ENCODE data around the gene SYNE1.
A peak's percentile ranks its signal among the peaks of the same experiment; 100 is the strongest.

SYNE1 gene

DNA sequence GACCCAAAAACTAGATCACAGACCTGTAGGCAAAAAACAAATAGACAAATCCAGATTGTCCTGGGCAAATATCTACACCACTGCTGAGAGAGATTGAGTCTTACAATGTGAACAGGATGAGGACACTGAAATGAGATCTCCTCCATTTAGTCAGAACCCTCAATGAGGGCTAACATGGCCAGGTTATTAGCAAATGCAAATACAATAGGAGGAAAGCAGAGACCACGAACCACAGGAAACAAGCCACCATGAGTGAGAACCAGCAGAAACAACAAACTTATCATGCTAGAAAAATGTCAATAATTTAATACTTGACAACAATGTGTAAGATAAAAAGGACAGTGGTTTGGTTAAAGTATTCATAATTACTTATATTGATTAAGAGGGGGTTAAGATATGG, 162.8 kb downstream of the SYNE1 start:
- H3K4me3 ChIP-seq (replicated peaks in 1 of 2; ENCODE audit: low read depth in 2 of 2, low read length in 2 of 2): no peak overlapping the region
- TF ChIP-seq, protein P1, sequence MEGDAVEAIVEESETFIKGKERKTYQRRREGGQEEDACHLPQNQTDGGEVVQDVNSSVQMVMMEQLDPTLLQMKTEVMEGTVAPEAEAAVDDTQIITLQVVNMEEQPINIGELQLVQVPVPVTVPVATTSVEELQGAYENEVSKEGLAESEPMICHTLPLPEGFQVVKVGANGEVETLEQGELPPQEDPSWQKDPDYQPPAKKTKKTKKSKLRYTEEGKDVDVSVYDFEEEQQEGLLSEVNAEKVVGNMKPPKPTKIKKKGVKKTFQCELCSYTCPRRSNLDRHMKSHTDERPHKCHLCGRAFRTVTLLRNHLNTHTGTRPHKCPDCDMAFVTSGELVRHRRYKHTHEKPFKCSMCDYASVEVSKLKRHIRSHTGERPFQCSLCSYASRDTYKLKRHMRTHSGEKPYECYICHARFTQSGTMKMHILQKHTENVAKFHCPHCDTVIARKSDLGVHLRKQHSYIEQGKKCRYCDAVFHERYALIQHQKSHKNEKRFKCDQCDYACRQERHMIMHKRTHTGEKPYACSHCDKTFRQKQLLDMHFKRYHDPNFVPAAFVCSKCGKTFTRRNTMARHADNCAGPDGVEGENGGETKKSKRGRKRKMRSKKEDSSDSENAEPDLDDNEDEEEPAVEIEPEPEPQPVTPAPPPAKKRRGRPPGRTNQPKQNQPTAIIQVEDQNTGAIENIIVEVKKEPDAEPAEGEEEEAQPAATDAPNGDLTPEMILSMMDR (IDR thresholded peaks at IDR 0.05; ENCODE audit: low read depth, low read length): no peak
- peak in 1 of 2 donors; percentile 33 for DNase-seq (ENCODE audit: low read depth in 2 of 2)

DNA sequence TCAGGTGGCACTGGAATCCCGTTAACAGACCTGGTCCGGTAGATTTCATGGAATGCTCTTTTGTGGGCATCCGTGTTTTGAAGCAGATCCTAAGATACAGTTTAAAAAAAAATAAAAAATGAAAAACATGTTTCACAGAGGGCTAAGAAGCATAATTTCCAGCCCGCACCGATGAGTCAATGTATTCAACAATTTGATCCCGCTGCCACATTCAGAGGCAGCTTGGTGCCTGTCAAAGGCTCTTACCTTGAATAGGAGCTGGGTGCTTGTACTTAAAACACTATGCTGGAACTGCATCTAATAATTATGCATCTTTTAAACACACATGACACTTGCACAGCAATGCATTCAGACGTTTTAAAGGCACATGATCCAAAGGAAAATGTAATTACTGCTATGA, 164.8 kb downstream of the SYNE1 start:
- TF ChIP-seq, protein P1 (IDR thresholded peaks at IDR 0.05; ENCODE audit: low read depth, low read length): no peak
- no peak for DNase-seq (ENCODE audit: low read depth in 2 of 2)
- H3K4me3 ChIP-seq (replicated peaks in 1 of 2; ENCODE audit: low read depth in 2 of 2, low read length in 2 of 2): no peak overlapping the region

DNA sequence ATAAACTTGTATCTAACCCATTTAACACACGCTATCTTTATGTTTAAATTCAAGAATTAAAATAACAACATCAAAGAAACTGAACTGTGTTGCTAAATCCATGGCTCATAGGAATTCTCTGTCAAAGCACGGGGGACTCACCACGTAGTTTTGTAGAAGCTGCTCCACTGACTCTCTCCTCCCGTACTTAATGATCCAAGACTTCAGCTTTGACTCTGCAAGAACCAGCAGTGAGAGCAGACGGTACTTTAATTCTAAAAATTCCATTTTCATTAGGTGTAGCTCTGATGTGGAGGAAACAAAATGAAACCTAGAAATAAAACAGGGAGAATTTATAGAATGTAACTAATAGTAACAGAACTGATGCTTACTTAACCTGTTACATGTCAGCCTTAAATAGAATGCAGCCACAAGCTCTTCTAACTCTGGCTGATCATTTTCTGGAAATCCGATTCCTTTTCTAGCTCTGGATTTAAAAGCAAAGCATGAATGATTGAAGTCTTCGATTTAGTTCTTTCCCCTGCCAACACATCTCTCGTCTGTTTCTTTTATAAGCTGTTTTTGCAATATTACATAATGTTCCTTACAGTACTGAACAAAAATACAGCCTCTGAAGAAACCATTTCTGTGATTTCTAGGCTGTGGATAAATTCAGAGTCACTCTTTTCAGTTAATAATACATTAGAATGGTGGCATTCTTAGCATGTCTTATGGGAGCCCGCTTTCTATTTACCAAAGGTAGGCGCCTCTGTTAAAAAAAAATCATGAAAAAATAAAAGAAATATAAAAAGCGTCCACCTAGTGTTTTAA, 165.5 kb downstream of the SYNE1 start:
- no peak overlapping the region for H3K4me3 ChIP-seq (replicated peaks in 1 of 2; ENCODE audit: low read depth in 2 of 2, low read length in 2 of 2)
- TF ChIP-seq, protein P1 (IDR thresholded peaks at IDR 0.05; ENCODE audit: low read depth, low read length): no peak
- DNase-seq (ENCODE audit: low read depth in 2 of 2): peak in 1 of 2 donors; percentile 35

DNA sequence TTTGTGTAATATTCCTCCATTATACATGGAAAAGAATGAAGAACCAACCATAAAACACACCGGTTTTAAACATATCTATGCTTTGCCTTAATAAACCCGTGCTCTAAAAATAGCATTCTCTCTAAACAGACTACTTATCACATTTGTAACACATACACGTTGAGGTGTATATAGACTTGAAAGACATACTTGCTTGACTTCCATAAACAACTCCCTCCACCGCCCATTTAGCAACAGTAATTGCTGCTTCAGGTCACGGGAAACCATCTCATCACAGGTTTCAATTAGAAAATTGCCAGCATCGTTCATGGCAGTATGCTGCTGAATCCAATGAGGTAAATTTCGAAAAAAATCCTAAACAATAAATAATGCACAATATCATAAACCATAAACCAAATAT, 174.0 kb downstream of the SYNE1 start:
- H3K4me3 ChIP-seq (replicated peaks in 1 of 2; ENCODE audit: low read depth in 2 of 2, low read length in 2 of 2): no peak overlapping the region
- TF ChIP-seq, protein P1 (IDR thresholded peaks at IDR 0.05; ENCODE audit: low read depth, low read length): no peak
- no peak for DNase-seq (ENCODE audit: low read depth in 2 of 2)

DNA sequence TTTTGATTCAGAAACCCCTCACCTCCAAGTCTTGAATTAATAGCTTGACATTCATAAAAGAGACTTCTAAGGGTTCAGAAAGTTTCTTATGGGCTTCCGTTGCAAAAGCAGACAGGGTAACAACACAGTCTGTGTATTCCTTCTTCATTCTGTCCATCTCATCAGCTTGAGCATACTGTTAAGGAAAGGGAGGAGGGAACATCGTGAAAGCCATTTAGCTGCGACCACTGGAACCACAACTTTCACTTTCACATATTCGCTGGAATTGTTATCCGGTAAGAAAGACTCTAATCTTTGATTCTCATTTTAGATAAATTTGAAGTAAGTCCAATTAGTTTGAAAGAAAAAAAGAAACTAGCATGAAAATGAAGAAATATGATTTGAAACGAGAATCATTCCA, 174.4 kb downstream of the SYNE1 start:
- no peak overlapping the region for H3K4me3 ChIP-seq (replicated peaks in 1 of 2; ENCODE audit: low read depth in 2 of 2, low read length in 2 of 2)
- no peak for DNase-seq (ENCODE audit: low read depth in 2 of 2)
- TF ChIP-seq, protein P1 (IDR thresholded peaks at IDR 0.05; ENCODE audit: low read depth, low read length): no peak

DNA sequence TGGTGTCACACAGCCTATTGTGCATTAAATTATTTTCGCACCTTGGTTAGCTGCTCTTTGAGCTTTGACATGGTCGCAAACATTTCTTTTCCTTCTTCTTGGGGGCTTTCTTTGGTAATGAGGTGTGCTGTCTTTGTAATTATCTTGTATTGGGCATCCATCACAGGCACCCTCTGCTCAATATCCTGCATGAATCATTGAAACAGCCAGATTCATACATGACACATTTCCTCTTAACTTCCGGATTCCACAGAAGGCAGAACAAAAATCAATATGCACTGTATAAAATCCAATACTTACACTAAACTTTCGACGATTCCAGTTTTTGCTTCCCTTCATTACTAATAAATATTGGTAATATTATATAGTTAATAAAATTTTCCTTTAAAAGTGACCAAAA, 175.6 kb downstream of the SYNE1 start:
- TF ChIP-seq, protein P1 (IDR thresholded peaks at IDR 0.05; ENCODE audit: low read depth, low read length): no peak
- H3K4me3 ChIP-seq (replicated peaks in 1 of 2; ENCODE audit: low read depth in 2 of 2, low read length in 2 of 2): no peak overlapping the region
- DNase-seq (ENCODE audit: low read depth in 2 of 2): peak in 1 of 2 donors; percentile 70
